ENCODE data around the gene SMLR1. TPM values are rescaled to one million over a fixed set of nuclear protein-coding genes. Genes with fewer than 3 reads are reported as not detected.

Gene SMLR1
- total RNA-seq, 1 experiment from 2014 or later: not detected

DNA sequence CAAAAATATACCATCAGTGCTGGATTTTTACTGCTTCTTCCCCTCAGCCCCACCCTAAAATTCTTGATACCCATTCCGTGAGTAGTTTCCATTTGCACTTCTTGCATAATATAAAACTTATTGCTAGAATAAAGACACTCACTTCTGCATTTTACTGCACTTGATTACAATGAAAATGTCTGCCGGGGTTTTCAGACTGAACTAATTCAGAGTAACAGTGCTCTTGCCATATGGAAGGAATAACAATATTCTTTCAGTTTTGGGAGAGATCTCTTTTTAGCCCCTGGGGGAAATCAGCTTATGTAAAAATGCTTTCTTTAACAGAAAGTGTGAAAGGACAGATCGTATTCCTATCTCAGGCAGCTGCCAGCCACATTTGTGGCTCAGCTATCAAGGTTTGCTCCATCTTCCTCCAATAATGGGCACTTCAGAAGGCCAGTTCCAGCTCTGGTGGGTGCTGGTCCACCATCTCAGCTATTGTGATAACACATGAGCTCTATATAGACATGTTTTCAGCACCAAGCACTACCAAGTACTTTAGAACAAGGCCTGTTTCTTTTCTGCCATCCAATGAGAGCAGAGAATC lies 8.9 kb downstream of the SMLR1 start:
- H3K4me3 ChIP-seq (ENCODE audit: low read depth, low read length, poor library complexity, severe bottlenecking): no peak overlapping the region
- no peaks in the 10 kb centered on the region for H3K9me3 ChIP-seq (ENCODE audit: low read depth, low read length, poor library complexity, severe bottlenecking)
- no peaks in the 10 kb centered on the region for H3K27me3 ChIP-seq (replicated peaks; ENCODE audit: insufficient read depth, low read depth, low read length, poor library complexity)
- TF ChIP-seq CTCF (conservative IDR thresholded peaks at IDR 0.05; ENCODE audit: low read depth, low read length) (no peak), EZH2 (IDR thresholded peaks at IDR 0.05; ENCODE audit: borderline replicate concordance, low read depth, low read length, poor library complexity, severe bottlenecking) (no peak)
- peaks cover 11% of the 10 kb centered on the region for H3K36me3 ChIP-seq (ENCODE audit: insufficient read depth, low read length, poor library complexity, severe bottlenecking)
- H3K27ac ChIP-seq (ENCODE audit: low read depth, low read length, poor library complexity, severe bottlenecking): no peak overlapping the region
- BruUV-seq (replicated peaks): no TSS peak
- CTCF ChIA-PET: no interaction called here
- no peaks in the 10 kb centered on the region for H3K4me1 ChIP-seq (ENCODE audit: insufficient read depth, low read length, poor library complexity, severe bottlenecking)
- intact Hi-C loops (cut with micrococcal nuclease; ENCODE audit: unreplicated experiment): no loop called here
- DNase-seq (ENCODE audit: low spot score): no peak
- POLR2A ChIA-PET (ENCODE audit: low non-redundant PET): no interaction called here

- TF ChIP-seq EZH2 (IDR thresholded peaks at IDR 0.05; ENCODE audit: borderline replicate concordance, low read depth, low read length, poor library complexity, severe bottlenecking): no peak
- no peak for TF ChIP-seq CTCF (conservative IDR thresholded peaks at IDR 0.05; ENCODE audit: low read depth, low read length)
- Histone ChIP-seq H3K4me3 (ENCODE audit: low read depth, low read length, poor library complexity, severe bottlenecking) (no peak overlapping the region), H3K27me3 (replicated peaks; ENCODE audit: insufficient read depth, low read depth, low read length, poor library complexity) (no peaks in the 10 kb centered on the region), H3K27ac (ENCODE audit: low read depth, low read length, poor library complexity, severe bottlenecking) (no peak overlapping the region), H3K9me3 (ENCODE audit: low read depth, low read length, poor library complexity, severe bottlenecking) (no peaks in the 10 kb centered on the region), H3K36me3 (ENCODE audit: insufficient read depth, low read length, poor library complexity, severe bottlenecking) (peaks cover 11% of the 10 kb centered on the region), H3K4me1 (ENCODE audit: insufficient read depth, low read length, poor library complexity, severe bottlenecking) (no peaks in the 10 kb centered on the region)
- no peak for DNase-seq (ENCODE audit: low spot score)
- intact Hi-C loops (cut with micrococcal nuclease; ENCODE audit: unreplicated experiment): no loop called here
- CTCF ChIA-PET: no interaction called here
- POLR2A ChIA-PET (ENCODE audit: low non-redundant PET): no interaction called here
- BruUV-seq (replicated peaks): no TSS peak
Measured at GRCh38 chr6:130837067-130837466, 9.9 kb downstream of the SMLR1 start.

- ChIA-PET POLR2A (ENCODE audit: low non-redundant PET) (interaction anchor here (0.5 kb wide), 1 partner anchor 417 kb away, joined by 3 read pairs; no protein-coding TSS in a partner anchor), CTCF (no interaction called here)
- Histone ChIP-seq H3K36me3 (ENCODE audit: insufficient read depth, low read length, poor library complexity, severe bottlenecking) (peaks cover 11% of the 10 kb centered on the region), H3K27me3 (replicated peaks; ENCODE audit: insufficient read depth, low read depth, low read length, poor library complexity) (no peaks in the 10 kb centered on the region), H3K4me3 (ENCODE audit: low read depth, low read length, poor library complexity, severe bottlenecking) (no peak overlapping the region), H3K9me3 (ENCODE audit: low read depth, low read length, poor library complexity, severe bottlenecking) (no peaks in the 10 kb centered on the region), H3K4me1 (ENCODE audit: insufficient read depth, low read length, poor library complexity, severe bottlenecking) (no peaks in the 10 kb centered on the region), H3K27ac (ENCODE audit: low read depth, low read length, poor library complexity, severe bottlenecking) (no peak overlapping the region)
- intact Hi-C loops (cut with micrococcal nuclease; ENCODE audit: unreplicated experiment): no loop called here
- no peak for TF ChIP-seq CTCF (conservative IDR thresholded peaks at IDR 0.05; ENCODE audit: low read depth, low read length)
- no peak for TF ChIP-seq EZH2 (IDR thresholded peaks at IDR 0.05; ENCODE audit: borderline replicate concordance, low read depth, low read length, poor library complexity, severe bottlenecking)
- DNase-seq (ENCODE audit: low spot score): no peak
- no TSS peak for BruUV-seq (replicated peaks)
Measured at GRCh38 chr6:130838250-130838860, 11.1 kb downstream of the SMLR1 start.
